GM10266 (cell line): ENCODE data around the gene MPRIP.

Source experiments
- DNase-seq: peaks from one replicate; pipeline ENCODE4 v3.0.0; 2012; ENCODE audit errors: extremely low spot score
- TF ChIP-seq, protein P1 (sequence below): IDR thresholded peaks from 2 replicates; pipeline ENCODE4 v1.5.1; 2012; ENCODE audit warnings: mild to moderate bottlenecking, low read depth; ENCODE audit not compliant: control insufficient read depth, insufficient read depth; ENCODE audit errors: missing control alignments

MPRIP gene

GRCh38 chr17:17027442-17028058 lies 14.7 kb upstream of the MPRIP start:
- DNase-seq: no peak
- TF ChIP-seq, protein P1, sequence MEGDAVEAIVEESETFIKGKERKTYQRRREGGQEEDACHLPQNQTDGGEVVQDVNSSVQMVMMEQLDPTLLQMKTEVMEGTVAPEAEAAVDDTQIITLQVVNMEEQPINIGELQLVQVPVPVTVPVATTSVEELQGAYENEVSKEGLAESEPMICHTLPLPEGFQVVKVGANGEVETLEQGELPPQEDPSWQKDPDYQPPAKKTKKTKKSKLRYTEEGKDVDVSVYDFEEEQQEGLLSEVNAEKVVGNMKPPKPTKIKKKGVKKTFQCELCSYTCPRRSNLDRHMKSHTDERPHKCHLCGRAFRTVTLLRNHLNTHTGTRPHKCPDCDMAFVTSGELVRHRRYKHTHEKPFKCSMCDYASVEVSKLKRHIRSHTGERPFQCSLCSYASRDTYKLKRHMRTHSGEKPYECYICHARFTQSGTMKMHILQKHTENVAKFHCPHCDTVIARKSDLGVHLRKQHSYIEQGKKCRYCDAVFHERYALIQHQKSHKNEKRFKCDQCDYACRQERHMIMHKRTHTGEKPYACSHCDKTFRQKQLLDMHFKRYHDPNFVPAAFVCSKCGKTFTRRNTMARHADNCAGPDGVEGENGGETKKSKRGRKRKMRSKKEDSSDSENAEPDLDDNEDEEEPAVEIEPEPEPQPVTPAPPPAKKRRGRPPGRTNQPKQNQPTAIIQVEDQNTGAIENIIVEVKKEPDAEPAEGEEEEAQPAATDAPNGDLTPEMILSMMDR: no peak

DNA sequence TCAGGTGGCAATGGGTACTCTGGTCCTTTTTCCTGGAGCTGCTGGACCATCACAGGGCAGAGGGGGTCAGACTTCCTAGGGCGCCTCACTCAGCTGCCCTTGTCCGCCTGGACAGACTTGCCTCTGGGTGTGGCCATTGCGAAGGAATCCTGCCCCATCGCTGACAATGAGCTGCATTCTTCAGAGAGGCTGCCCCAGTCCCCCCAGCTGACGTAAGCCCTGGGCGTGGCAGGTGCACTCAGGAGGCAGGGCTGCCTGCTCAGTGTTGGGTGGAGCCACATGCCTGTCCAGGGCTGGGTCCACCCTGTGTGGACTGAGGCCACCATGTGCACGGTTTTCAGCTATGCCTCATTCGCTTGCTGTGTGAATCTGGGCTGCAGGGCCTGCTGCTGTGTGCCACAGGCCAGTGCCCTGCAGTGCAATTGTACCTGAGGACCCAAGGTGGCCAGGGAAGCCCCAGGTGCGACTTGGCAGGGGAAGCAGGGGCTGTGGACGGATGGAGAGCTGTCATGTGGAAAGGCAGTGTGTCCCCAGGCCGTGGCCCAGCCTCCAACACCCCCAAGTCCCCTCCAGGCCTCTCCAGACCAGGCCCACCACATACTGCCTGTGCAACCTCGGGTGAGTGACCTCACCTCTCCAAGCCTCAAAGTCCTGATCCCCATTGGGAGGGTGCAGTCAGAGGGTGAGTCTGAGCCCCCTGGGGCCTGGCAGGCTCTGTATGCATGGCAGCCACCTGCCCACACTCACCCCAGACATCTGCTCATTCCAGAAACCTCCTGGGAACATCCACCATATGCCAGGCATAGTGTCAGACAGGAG lies 14.0 kb upstream of the MPRIP start:
- DNase-seq: no peak
- TF ChIP-seq, protein P1: no peak

DNA sequence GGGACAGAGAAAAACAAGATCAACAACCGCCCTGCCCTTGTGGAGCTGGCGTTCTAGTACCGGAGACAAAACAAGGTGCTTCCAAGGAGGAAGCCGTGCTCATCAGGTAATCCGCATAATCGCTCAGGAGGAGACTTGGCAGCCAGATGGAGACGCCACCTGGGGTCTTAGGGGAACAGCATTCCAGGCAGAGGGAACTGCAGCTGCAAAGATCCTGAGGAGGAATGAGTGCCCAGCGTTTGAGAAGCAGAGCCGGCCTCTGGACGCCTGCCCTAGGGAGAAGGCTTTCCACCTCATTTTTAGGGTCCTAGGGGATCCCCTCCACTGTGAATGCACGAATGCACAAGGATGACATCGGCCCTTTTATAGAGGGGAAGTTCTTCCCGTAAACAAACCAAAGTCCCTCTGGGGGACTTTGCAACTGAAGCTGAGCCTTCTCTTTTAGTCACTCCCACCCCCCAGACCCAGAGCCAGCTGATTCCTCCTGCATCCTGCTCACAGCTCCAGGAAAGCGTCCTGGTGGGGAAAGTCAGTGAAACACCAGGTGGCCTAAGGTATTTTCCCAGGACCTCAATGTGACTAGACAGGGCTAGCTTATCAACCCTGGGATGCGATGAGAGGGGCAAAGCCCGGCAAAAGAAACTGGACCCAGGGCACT lies 13.2 kb upstream of the MPRIP start:
- TF ChIP-seq, protein P1: no peak
- DNase-seq: no peak

GRCh38 chr17:17029938-17030337 lies 12.3 kb upstream of the MPRIP start:
- TF ChIP-seq, protein P1: no peak

GRCh38 chr17:17030515-17031211 lies 11.6 kb upstream of the MPRIP start:
- TF ChIP-seq, protein P1: no peak
- DNase-seq: no peak

More at GRCh38 chr17:17029938-17030337, 12.3 kb upstream of the MPRIP start:
- no peak for DNase-seq

- DNase-seq: no peak
- TF ChIP-seq, protein P1: no peak
Measured at GRCh38 chr17:17032131-17032692, 10.0 kb upstream of the MPRIP start.
